ENCODE measurements around the gene PRKRA.

GRCh38 chr2:178395295-178395694 lies 55.7 kb downstream of the PRKRA start:
- TF ChIP-seq, protein P1, sequence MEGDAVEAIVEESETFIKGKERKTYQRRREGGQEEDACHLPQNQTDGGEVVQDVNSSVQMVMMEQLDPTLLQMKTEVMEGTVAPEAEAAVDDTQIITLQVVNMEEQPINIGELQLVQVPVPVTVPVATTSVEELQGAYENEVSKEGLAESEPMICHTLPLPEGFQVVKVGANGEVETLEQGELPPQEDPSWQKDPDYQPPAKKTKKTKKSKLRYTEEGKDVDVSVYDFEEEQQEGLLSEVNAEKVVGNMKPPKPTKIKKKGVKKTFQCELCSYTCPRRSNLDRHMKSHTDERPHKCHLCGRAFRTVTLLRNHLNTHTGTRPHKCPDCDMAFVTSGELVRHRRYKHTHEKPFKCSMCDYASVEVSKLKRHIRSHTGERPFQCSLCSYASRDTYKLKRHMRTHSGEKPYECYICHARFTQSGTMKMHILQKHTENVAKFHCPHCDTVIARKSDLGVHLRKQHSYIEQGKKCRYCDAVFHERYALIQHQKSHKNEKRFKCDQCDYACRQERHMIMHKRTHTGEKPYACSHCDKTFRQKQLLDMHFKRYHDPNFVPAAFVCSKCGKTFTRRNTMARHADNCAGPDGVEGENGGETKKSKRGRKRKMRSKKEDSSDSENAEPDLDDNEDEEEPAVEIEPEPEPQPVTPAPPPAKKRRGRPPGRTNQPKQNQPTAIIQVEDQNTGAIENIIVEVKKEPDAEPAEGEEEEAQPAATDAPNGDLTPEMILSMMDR (IDR thresholded peaks at IDR 0.05), result no peak
- TF ChIP-seq POLR2A (IDR thresholded peaks at IDR 0.05), result no peak

Data from body of pancreas (tissue), 4 donors.